GM18511 (cell line): Measurements from ENCODE around the gene OR9Q1.
"Not testable (repeated sequence)": the region's sequence is repeated elsewhere in the genome, so short reads cannot be mapped to it uniquely, and the experiment has no call there.

ENCODE experiments used
- ATAC-seq: cut with Tn5 transposase; IDR thresholded peaks from one replicate; pipeline ENCODE4 v1.9.1; 2021; ENCODE audit warnings: mild to moderate bottlenecking, moderate library complexity; ENCODE audit not compliant: unreplicated experiment

The OR9Q1 gene, protein sequence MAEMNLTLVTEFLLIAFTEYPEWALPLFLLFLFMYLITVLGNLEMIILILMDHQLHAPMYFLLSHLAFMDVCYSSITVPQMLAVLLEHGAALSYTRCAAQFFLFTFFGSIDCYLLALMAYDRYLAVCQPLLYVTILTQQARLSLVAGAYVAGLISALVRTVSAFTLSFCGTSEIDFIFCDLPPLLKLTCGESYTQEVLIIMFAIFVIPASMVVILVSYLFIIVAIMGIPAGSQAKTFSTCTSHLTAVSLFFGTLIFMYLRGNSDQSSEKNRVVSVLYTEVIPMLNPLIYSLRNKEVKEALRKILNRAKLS

DNA sequence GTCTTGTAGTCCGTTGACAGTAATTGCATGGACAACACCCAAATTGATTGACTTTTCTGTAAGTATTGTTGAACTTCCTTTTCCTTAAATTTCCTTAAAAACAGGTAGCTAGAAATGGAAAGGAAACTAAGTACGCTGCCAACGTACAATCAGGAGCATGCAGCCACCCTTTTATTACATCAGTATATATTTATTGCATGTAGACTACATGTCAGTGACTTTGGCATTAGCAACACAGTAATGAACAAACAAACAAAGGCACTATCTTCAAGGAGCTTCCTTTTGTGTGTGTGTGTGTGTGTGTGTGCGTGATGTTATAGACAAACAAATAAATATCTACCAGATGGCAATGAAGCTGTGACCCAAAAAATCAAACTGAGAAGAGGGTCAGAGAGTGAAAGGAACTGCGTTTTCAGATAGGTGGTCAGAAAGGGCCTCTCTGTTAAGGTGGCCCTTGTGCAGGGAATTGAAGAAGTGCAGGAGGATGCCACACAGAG lies at the start of gene OR9Q1:
OR9Q1 (plus strand) TSS at position 447 of the 497 bp plus-strand sequence. CDS start 155,564 bp downstream, outside the sequence.
- ATAC-seq, result no peak

DNA sequence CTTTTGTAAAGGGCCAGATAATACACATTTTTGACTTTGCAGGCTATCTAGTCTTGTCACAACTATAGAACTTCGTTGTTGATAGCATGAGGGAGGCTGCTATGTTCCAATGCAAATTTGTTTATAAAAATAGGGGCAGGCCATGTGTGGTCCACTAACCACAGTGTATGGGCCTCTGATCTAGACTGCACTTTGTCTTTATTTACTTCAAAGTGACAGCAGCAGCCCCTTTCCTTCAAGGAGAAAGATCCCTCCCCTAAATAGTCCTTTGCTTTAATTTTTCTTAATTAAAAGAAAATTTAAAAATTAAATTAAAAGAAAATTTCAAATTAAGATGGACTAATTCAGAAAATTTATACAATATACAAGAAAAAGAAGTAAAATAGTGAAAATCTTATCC lies 49.5 kb upstream of the OR9Q1 start:
- ATAC-seq, result no peak

DNA sequence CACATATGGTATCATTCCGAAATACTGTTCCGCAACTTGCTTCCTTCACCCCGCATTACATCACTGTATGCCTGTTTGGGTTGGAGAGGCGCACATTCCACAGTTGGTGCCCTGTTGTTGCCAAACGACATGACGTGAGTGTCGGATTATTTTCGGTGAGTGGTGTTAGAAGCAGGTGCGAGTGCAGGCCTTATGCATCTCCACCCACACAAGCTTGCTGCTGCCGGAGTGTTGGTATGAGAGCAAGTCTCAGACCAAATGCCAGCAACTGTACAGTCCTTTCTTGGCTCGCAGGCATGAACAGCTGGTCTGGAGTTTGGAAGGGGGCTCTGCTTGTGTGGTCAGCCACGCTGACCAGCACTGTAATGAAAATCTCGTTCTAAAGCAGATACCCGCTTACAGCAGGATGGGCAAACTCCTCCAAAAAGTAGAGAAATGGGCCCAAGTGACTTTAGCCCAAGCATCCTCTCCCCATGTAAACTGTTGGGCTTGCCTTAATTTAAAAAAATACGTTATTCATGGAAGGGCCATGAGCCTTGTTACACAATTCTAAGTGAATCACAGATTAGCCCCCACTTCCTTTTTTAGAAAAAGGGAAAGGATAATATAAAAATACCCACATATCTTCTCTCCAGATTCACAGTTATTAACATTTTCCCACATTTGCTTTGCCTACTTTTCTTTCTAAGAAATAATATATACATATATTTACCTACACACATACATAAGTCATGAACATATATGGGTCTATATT lies 48.7 kb upstream of the OR9Q1 start:
- ATAC-seq, result no peak

DNA sequence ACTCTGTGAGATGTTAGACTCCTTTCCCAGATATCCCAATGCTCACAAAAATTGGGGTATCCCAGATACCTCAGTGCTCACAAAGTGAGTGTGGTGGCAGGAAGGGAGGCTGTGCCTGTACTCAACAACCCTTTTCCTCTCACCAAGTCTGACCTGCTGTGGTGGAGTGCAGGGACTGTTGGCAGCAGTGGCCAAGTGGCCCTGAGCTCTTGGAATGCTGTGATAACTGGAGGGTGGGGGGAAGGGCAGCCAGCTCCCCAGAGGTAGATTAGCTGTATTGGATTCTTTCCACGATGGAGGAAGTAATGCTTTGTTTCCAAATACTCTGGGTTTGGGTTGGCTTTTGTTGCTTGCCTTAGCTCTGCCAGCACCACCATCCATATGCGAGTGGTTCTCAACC lies 46.0 kb upstream of the OR9Q1 start:
- no peak for ATAC-seq

DNA sequence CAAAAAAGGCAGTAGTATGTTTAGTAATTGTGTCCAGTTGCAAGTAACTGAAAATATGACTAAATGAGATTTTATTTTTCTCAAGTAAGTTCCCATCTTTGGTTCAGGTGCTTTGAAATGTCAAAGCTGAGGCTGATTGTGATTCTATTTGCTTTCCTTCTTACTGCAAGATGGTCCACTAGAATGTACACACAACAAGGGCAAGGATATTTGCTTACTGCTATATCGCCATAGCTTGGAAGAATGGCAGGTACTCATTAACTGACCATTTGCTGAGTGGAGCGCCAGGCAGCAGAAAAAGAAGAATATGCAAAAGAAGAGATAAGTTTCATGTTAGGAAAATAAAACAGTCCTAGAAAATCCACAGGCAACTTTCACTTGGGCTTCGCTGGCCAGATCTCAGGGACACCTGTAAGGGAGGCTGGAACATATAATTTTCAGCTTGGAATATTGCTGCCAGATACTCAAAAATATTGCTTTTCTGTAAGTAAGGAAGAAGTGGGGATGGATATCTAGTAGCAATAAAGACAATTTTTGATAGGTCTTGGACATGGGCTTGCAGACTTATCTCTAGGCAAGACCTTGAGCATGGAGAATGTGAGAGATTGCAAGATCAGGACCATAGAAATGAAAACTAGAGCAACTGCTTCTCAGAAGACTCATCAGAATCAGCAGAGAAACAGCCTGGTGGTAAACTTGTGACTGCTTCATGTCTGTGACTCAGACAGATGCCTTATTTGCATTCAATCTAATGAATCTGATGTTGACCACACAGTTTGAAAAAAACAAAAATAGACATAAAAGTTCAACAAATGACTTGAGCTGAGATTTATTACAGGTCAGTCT lies 44.8 kb upstream of the OR9Q1 start:
- no peak for ATAC-seq

DNA sequence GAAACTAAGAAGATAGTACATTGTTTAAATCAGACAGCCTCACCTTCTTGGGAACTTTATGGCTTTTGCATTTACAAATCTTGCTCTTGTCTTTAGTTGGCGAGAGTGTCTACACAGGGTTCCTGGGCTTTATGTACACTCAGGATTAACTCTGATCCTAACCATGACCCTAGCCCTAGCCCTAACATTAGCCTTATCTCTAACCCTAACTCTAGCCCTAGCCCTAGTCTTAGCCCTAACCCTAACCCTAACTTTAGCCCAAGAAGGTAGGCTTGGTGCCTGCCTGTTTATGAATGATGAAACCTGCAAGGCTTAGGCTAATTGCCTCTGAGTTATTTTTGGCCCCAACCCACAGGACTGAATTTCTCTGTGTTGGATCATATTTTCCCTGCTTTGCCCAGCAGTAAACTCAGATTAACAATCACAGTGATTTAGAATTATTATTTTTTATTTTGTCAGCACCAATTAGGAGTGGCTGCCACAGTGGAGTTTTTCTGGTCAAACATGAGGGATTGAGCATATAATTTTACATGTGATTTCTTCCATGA lies 44.1 kb upstream of the OR9Q1 start:
- no peak for ATAC-seq

DNA sequence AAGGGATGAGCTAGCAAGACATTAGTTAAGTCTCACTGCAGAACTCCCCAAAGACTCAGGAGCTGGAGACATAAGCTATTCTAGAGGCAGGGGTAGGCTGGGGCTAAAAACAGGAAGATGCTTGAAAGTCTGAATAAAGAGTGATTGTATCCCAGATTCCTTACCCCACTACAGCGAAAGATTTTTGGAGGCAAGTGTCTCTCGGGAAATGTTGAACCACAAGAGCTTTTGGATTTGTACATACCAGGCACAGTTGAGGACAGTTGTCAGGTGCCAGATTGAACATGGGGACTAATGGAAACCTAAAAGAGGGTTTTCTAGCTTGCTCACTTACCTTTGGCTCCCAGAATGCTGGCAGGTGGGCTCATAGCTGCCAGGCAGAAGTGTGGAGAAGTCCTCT lies 43.5 kb upstream of the OR9Q1 start:
- ATAC-seq, result no peak

DNA sequence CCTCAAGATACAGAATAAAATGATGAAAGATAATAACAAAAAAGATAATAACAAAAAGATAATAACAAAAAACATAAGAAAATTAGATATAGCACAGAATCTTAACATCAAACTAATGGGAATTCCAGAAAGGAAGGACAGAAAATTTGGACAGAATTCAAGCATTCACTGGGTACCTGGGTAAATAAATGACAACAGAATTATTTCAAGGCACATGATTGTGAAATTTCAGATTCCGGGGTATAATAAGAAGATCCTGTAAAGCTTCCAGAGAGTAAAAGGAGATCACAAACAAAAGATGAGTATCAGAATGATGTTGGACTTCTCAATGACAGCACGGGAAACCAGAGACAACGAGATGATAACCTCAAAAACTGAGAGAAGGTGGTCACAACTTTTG lies 42.1 kb upstream of the OR9Q1 start:
- no peak for ATAC-seq

DNA sequence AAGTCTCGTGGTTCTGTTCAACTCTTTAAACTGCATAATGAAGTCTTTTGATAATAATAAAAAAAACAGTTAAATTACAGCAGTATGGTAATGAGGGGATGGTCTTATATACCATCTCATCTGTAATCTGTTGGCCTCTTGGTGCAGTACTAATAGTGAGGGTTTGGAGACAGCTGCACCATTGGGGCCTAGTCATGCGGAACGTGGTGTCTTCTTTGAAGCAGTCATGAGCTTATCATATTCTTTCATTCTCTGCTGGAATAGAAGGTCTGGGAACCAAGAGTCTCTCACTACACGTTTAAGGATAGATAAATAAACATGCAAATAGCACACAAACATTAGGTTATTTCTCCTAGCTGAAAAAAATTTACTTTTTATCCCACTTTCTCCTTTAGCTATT lies 40.9 kb upstream of the OR9Q1 start:
- no peak for ATAC-seq

DNA sequence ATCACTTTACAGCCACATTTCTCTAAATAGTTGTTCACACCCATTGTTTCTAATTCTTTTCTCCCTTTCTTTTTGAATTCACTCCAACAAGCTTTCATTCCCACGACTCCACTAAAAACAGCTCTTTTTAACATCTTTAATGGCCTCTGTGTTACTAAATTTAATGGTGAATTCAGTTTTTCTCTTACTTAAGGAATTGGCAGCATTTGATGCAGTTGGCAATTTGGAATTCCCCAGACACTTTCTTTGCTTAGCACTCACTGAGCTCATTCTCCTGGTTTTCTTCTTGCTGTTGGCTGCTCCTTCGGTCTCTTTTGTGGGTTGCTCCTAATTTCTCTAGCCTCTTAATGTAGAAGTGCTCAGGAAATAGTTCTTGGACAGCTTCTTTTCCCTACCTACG lies 40.5 kb upstream of the OR9Q1 start:
- no peak for ATAC-seq

DNA sequence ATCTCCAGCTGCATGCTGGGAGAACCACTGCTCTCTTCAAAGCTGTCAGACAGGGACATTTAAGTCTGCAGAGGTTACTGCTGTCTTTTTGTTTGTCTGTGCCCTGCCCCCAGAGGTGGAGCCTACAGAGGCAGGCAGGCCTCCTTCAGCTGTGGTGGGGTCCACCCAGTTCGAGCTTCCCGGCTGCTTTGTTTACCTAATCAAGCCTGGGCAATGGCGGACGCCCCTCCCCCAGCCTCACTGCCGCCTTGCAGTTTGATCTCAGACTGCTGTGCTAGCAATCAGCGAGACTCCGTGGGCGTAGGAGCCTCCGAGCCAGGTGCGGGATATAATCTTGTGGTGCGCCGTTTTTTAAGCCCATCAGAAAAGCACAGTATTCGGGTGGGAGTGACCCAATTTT lies 24.2 kb upstream of the OR9Q1 start:
- not testable (repeated sequence) for ATAC-seq

DNA sequence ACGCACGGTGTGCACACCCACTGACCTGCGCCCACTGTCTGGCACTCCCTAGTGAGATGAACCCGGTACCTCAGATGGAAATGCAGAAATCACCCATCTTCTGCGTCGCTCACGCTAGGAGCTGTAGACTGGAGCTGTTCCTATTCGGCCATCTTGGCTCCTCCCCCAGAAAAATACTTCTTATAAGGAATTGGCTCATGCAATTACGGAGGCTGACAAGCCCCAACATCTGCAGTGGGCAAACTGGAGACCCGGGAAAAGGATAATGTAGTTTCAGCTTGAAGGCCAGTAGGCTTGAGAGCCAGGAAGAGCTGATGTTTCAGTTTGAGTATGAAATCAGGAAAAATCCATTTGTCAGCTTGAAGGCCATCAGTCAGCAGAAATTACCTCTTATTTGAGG lies 23.7 kb upstream of the OR9Q1 start:
- not testable (repeated sequence) for ATAC-seq

DNA sequence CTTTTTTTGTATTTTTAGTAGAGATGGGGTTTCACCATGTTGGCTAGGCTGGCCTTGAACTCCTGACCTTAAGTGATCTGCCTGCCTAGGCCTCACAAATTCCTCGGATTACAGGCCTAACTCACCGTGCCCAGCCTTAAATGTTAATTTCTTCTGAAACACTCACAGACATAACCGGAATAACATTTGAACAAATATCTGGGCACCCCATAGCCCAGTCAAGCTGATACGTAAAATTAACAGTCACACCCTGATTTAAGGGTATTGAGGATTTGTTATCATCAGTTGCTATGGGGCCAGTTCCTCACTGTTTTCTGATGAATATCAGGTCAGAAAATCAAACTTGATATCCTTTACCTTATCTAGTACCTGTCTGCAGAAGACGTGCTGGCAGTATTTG lies 23.0 kb upstream of the OR9Q1 start:
- ATAC-seq, result no peak

DNA sequence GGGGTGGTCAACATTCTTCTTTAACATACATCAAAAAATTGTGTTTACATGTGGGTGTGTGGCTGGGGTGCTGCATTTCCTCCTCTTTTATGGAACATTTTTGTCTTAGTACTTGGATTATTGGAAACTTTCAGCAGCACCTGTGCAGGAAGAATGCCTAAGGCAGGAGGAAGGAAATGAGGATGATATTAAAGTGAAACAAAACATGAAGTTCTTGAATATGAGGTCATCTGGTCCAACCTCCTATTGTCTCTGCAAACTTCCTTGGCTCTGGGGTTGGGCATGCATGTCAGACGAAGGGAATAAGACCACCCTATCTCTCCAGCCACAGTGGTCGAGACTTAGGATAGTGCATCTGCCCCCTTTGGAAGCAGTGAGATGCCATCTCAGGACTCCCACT lies 20.6 kb upstream of the OR9Q1 start:
- ATAC-seq, result no peak

DNA sequence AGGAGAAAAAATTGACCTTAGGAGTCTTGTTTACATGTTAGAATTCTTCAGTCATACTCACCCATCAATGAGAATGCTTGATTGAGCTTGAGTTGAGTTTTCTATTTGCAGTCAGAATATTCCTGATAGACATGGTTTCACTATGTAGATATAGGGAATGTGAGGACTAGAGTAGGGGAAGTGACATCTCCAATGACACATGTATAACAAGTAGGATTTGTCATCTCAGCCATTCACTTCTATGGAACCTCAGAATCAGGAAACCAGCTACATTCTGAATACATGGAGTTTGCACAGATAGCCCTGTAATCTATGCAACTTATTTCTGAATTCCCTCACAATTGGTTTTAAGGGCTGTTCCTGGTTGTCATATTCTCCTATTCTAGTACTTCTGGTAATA lies 20.1 kb upstream of the OR9Q1 start:
- ATAC-seq, result no peak

DNA sequence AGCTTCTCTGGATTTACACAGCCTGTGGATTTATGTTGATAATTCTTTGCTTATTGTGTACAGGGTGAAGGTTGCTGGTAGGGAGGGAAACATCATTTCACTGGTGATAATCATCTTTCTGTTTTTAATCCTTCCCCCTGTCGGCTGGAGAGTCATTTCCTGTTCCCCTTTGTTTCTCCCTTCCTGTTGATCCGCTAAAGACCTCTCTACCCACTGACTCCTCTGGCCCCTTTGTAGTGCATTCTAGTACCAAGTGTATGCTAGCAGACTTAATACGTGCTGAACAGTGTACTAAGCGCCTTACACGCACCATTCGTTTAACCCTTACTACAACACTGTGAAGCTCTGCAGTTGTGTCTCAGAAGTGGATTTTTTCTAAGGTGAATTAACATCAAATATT lies 19.0 kb upstream of the OR9Q1 start:
- no peak for ATAC-seq

DNA sequence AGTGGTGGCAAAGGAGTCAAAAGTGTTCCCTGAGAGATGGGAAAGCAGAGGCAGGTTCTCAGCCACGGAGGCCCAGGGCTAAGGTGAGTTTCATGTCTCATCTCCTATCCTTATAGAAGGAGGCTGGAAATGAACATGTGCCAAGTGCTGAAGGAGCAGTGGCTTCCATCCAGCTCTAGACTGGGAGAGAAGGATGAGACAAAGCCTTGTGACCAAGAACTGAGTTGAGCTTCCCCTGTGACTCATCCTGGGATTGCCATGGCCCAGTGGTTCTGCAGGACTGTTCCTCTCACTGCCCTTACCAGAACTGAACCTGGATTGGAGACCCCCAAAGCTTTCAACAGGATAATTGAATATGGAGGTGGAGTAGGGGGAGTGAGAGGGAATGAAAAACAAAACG lies 16.7 kb upstream of the OR9Q1 start:
- no peak for ATAC-seq

DNA sequence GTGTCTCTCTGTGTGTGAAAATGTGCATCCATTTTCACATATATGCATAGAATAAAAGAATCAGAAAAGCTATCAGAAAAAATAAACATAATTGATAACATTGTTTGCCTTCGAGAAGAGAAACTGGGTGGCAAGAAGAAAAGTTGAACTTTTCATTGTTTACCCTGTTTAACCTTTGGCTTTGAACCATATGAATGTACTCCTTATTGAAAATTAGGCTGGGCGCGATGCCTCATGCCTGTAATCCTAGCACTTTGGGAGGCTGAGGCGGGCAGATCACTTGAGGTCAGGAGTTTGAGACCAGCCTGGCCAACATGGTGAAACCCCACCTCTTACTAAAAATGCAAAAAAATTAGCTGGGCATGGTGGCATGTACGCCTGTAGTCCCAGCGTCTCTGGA lies 11.9 kb upstream of the OR9Q1 start:
- no peak for ATAC-seq

DNA sequence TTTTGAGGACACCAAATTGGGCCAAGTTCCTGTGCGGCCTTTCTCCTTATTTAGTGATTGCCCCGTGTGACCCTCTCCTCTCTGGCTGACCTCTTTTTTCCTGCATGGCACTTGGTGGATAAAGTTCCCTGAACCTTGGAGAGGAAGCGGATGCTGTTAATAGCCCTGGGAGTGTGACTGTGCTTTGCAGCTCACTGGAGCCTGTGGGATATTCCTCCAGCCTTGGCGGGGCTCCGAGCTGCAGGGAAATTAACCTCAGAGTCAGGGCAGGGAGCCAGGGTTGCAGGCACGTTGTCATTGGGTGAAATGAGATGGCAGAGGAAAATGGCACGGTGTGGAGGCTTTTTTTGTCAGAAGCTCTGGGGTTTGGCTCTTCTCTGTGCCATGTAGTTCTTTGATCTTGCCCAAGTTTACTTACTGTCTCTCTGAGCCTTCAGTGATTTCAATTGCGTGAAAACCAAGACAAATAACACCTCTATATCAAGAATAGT lies 965 bp downstream of the OR9Q1 start:
- ATAC-seq, result no peak

DNA sequence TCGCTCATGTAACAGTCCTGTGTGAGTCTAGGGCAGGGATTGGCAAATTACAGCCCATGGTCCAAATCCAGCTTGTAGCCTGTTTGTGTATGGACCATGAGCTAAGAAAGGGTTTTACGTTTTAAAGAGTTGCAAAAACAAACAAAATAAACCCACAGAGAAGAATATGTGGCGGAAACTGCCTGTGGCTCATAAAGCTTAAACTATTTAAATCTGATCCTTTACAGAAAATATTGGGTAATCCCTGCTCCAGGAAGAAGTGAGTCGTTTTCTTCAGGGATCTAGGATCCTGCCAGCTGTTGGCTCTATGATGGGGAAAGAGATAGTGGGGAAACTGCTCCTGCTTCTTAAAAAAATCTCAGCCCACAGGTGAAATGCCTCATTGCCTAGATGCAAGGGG lies 3.7 kb downstream of the OR9Q1 start:
- no peak for ATAC-seq
